SK-N-SH (cell line): ENCODE measurements around the gene SLC14A1. TPM values are rescaled to one million over a fixed set of nuclear protein-coding genes. Genes with fewer than 3 reads are reported as not detected.

Experiments used
- CTCF ChIA-PET: fragments of 300-600, 350-600 bp; formaldehyde crosslinking; extraction: SDS; loops from one replicate; lab custom pipeline; 2021; lab: Yijun Ruan, JAX
- POLR2A ChIA-PET: fragments of 350-600 bp; sonication (Branson Sonifier 250); formaldehyde crosslinking; extraction: SDS; loops from one replicate; lab custom pipeline; 2020; ENCODE audit warnings: antibody characterized with exemption, inconsistent platforms; lab: Yijun Ruan, JAX
- DNase-seq: peaks from one replicate; pipeline ENCODE4 v3.0.0; 2012
- H2AFZ ChIP-seq: fragments of 200-600 bp; sonication (generic); 2 replicates; pipeline ENCODE4 v1.8.1; 2016; ENCODE audit warnings: antibody characterized with exemption, mild to moderate bottlenecking, low read depth
- H3F3A ChIP-seq: fragments of 200-600 bp; sonication (generic); replicated peaks from 2 replicates; pipeline ENCODE3; 2016; ENCODE audit warnings: antibody characterized with exemption, mild to moderate bottlenecking; ENCODE audit not compliant: insufficient read depth
- H3K27ac ChIP-seq, 2 experiments: fragments of 200-500 bp in 1 of 2; fragments of 200-600 bp in 1 of 2; sonication (Bioruptor generic) in 1 of 2; sonication (generic), shearing (Covaris generic) in 1 of 2; 2 replicates each; pipeline versions ENCODE4 v1.5.1 to v1.6.1; 2014 to 2016; ENCODE audit warnings: low read depth in 2 of 2, inconsistent platforms in 1 of 2, low read length in 1 of 2, mild to moderate bottlenecking in 1 of 2, mixed read lengths in 1 of 2
- H3K27me3 ChIP-seq: fragments of 200-600 bp; sonication (generic), shearing (Covaris generic); 2 replicates; pipeline ENCODE4 v1.6.1; 2016; ENCODE audit warnings: mixed run types; ENCODE audit not compliant: insufficient read depth
- H3K36me3 ChIP-seq, 2 experiments: fragments of 200-500 bp in 1 of 2; fragments of 200-600 bp in 1 of 2; sonication (Bioruptor generic) in 1 of 2; sonication (generic) in 1 of 2; replicated peaks in 1 of 2; 2 replicates each; pipeline versions ENCODE3 to v1.5.1; 2014 to 2016; ENCODE audit warnings: low read length in 1 of 2, mild to moderate bottlenecking in 1 of 2; ENCODE audit not compliant: insufficient read depth in 2 of 2, control insufficient read depth in 1 of 2
- H3K4me1 ChIP-seq, 2 experiments: fragments of 200-500 bp in 1 of 2; fragments of 200-600 bp in 1 of 2; sonication (Bioruptor generic) in 1 of 2; sonication (generic), shearing (Covaris generic) in 1 of 2; 2 replicates each; pipeline versions ENCODE4 v1.5.1 to v1.6.1; 2014 to 2016; ENCODE audit warnings: low read depth in 1 of 2, low read length in 1 of 2, mixed run types in 1 of 2; ENCODE audit not compliant: insufficient read depth in 2 of 2, control insufficient read depth in 1 of 2
- H3K4me2 ChIP-seq: fragments of 200-600 bp; sonication (generic), shearing (Covaris generic); 2 replicates; pipeline ENCODE4 v1.6.1; 2017; ENCODE audit warnings: mixed run types
- H3K4me3 ChIP-seq, 2 experiments: fragments of 200-500 bp in 1 of 2; fragments of 200-600 bp in 1 of 2; sonication (Bioruptor generic) in 1 of 2; sonication (generic), shearing (Covaris generic) in 1 of 2; 2 replicates each; pipeline versions ENCODE4 v1.5.1 to v1.8.1; 2014 to 2016; ENCODE audit warnings: low read depth in 2 of 2, inconsistent platforms in 1 of 2, low read length in 1 of 2, mild to moderate bottlenecking in 1 of 2, mixed read lengths in 1 of 2, moderate library complexity in 1 of 2
- H3K79me2 ChIP-seq: fragments of 200-600 bp; sonication (generic); 2 replicates; pipeline ENCODE4 v1.8.1; 2017; ENCODE audit warnings: mild to moderate bottlenecking; ENCODE audit not compliant: insufficient read depth
- H3K9ac ChIP-seq: fragments of 200-600 bp; sonication (generic); 2 replicates; pipeline ENCODE4 v1.6.1; 2017; ENCODE audit warnings: mixed run types
- H3K9me2 ChIP-seq: fragments of 200-600 bp; sonication (generic); 2 replicates; pipeline ENCODE4 v1.6.1; 2017; ENCODE audit warnings: mixed run types
- H3K9me3 ChIP-seq: fragments of 200-600 bp; sonication (generic); 2 replicates; pipeline ENCODE4 v1.6.1; 2017; ENCODE audit warnings: mixed run types, mild to moderate bottlenecking, moderate library complexity
- H4K20me1 ChIP-seq: fragments of 200-600 bp; sonication (generic); 2 replicates; pipeline ENCODE4 v1.6.1; 2017; ENCODE audit warnings: mild to moderate bottlenecking, mixed run types; ENCODE audit not compliant: insufficient read depth
- EP300 ChIP-seq, 2 experiments: IDR thresholded peaks; 2 replicates each; pipeline versions ENCODE4 v1.4.0 to v1.6.1; 2012; ENCODE audit warnings: borderline replicate concordance in 1 of 2, low read depth in 1 of 2, low read length in 1 of 2
- EZH2phosphoT487 ChIP-seq: fragments of 200-600 bp; sonication (generic); IDR thresholded peaks from 2 replicates; pipeline ENCODE4 v1.6.1; 2017; ENCODE audit warnings: low read depth, mixed run types, mild to moderate bottlenecking, antibody characterized with exemption, moderate library complexity, borderline replicate concordance
- FOXJ3 ChIP-seq: sonication (generic); formaldehyde crosslinking; IDR thresholded peaks from 2 replicates; pipeline ENCODE4 v1.5.1; 2020; ENCODE audit warnings: mild to moderate bottlenecking, missing genetic modification reagents
- FOXM1 ChIP-seq: IDR thresholded peaks from 2 replicates; pipeline ENCODE4 v1.4.0; 2012; ENCODE audit warnings: low read depth, mild to moderate bottlenecking
- GATA2 ChIP-seq: sonication (generic); formaldehyde crosslinking; IDR thresholded peaks from 2 replicates; pipeline ENCODE4 v1.5.0; 2020; ENCODE audit warnings: mild to moderate bottlenecking, missing genetic modification reagents
- MEF2A ChIP-seq: IDR thresholded peaks from 2 replicates; pipeline ENCODE4 v1.4.0; 2012; ENCODE audit warnings: low read depth, borderline replicate concordance
- NFIC ChIP-seq: IDR thresholded peaks from 2 replicates; pipeline ENCODE4 v1.4.0; 2012; ENCODE audit warnings: borderline replicate concordance
- POLR2AphosphoS5 ChIP-seq: IDR thresholded peaks from 2 replicates; pipeline ENCODE4 v1.6.1; 2012; ENCODE audit warnings: low read depth, low read length
- RCOR1 ChIP-seq: fragments of 150-350 bp; IDR thresholded peaks from 2 replicates; pipeline ENCODE4 v1.6.1; 2017; ENCODE audit warnings: antibody characterized with exemption, low read length
- REST ChIP-seq: IDR thresholded peaks from 2 replicates; pipeline ENCODE4 v1.6.1; 2012; ENCODE audit warnings: mild to moderate bottlenecking, low read depth, low read length, moderate library complexity
- RFX5 ChIP-seq: IDR thresholded peaks from 2 replicates; pipeline ENCODE4 v1.6.1; 2012; ENCODE audit warnings: mild to moderate bottlenecking, improper control_type of control experiment, low read length
- TAF1 ChIP-seq: IDR thresholded peaks from 2 replicates; pipeline ENCODE4 v1.6.1; 2012; ENCODE audit warnings: low read depth, mild to moderate bottlenecking, low read length, moderate library complexity, borderline replicate concordance
- TCF12 ChIP-seq: IDR thresholded peaks from 2 replicates; pipeline ENCODE4 v1.4.0; 2012
- TEAD4 ChIP-seq: IDR thresholded peaks from 2 replicates; pipeline ENCODE4 v1.4.0; 2012; ENCODE audit warnings: mild to moderate bottlenecking, borderline replicate concordance; ENCODE audit not compliant: insufficient read depth
- WGBS: methylation state at CpG from one replicate; pipeline ENCODE4 v1.1.6; 2017; ENCODE audit warnings: low lambda C conversion rate; 5-methylcytosine and 5-hydroxymethylcytosine counted together
- polyA plus RNA-seq, 3 experiments: library from polyadenylated mRNA; depleted of rRNA; stranded (reverse); fragments of >200 nt; gene quantifications; 2 replicates each; pipeline ENCODE4 v1.2.3, GENCODE V29; 2012
- TF ChIP-seq, protein P1 (sequence below): IDR thresholded peaks from 2 replicates; pipeline ENCODE4 v1.4.0; 2012; ENCODE audit warnings: low read depth, borderline replicate concordance
- TF ChIP-seq, protein P2 (sequence below): IDR thresholded peaks from 2 replicates; pipeline ENCODE4; 2012

Gene SLC14A1
- polyA plus RNA-seq, 1 of the 3 experiments (the other 2 are of a cell fraction), result 2.4 TPM

DNA sequence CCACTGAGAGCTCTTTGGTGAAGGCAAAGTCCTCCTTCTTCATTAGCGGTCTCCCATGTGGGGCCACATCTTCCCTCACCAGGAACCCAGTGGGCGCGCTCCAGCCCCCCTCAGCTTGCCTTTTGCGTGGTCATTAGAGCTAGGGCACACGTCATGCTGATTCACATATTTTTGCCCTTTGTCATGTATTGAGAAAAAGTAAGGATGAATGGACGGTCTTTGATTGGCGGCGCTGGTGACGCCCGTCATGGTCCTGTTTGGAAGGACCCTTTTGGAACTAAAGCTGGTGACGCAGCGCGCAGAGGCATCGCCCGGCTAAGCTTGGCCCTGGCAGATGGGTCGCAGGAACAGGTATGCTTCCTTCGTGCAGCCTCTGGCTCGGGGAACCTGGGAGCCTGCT is 3.1 kb downstream of the SLC14A1 start:
- Histone ChIP-seq H3K27ac (no peak overlapping the region), H3K36me3 (no peaks in the 10 kb centered on the region), H3K79me2 (no peaks in the 10 kb centered on the region), H3K9me3 (no peaks in the 10 kb centered on the region), H3K4me2 (peak overlapping the region; percentile 34), H3K4me3 (0 out of 4 replicates have a peak overlapping the region, but pooled peaks of 1 of the 2 experiments have one; percentile 18), H4K20me1 (no peaks in the 10 kb centered on the region), H3F3A (peaks cover 5% of the 10 kb centered on the region), H3K4me1 (peaks cover 6 to 32% of the 10 kb centered on the region in 2 experiments), H3K9me2 (no peaks in the 10 kb centered on the region), H2AFZ (no peak overlapping the region), H3K9ac (no peak overlapping the region), H3K27me3 (no peaks in the 10 kb centered on the region)
- no peak for DNase-seq
- WGBS, result 94% methylated on average over 18 of the region's 18 CpGs
- POLR2A ChIA-PET, result no interaction called here
- TF ChIP-seq TAF1 (no peak), FOXJ3 (CRISPR knock-in tag) (no peak), GATA2 (CRISPR knock-in tag) (no peak), TCF12 (no peak), RFX5 (no peak), REST (no peak)
- TF ChIP-seq, protein P1, sequence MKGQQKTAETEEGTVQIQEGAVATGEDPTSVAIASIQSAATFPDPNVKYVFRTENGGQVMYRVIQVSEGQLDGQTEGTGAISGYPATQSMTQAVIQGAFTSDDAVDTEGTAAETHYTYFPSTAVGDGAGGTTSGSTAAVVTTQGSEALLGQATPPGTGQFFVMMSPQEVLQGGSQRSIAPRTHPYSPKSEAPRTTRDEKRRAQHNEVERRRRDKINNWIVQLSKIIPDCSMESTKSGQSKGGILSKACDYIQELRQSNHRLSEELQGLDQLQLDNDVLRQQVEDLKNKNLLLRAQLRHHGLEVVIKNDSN, result no peak
- TF ChIP-seq, protein P2, sequence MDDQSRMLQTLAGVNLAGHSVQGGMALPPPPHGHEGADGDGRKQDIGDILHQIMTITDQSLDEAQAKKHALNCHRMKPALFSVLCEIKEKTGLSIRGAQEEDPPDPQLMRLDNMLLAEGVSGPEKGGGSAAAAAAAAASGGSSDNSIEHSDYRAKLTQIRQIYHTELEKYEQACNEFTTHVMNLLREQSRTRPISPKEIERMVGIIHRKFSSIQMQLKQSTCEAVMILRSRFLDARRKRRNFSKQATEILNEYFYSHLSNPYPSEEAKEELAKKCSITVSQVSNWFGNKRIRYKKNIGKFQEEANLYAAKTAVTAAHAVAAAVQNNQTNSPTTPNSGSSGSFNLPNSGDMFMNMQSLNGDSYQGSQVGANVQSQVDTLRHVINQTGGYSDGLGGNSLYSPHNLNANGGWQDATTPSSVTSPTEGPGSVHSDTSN, result no peak
- CTCF ChIA-PET, result interaction anchor here (0.6 to 1.8 kb wide), 3 partner anchors 158 to 183 kb away, joined by 3 to 4 read pairs (median 3); no protein-coding TSS in a partner anchor

GRCh38 chr18:45728336-45729010 is 4.5 kb downstream of the SLC14A1 start:
- H3K4me2 ChIP-seq, result peak overlapping the region; percentile 34
- peaks cover 5% of the 10 kb centered on the region for H3F3A ChIP-seq
- H3K4me3 ChIP-seq, result peak overlapping the region in 1 of 2 experiments; percentile 4; a peak in 1 of 4 replicates
- no peaks in the 10 kb centered on the region for H3K79me2 ChIP-seq
- H3K9me2 ChIP-seq, result no peaks in the 10 kb centered on the region
- 5% methylated on average over 2 of the region's 2 CpGs for WGBS
- peaks cover 6 to 28% of the 10 kb centered on the region in 2 experiments for H3K4me1 ChIP-seq
- no peaks in the 10 kb centered on the region for H4K20me1 ChIP-seq
- ChIA-PET POLR2A (interaction anchor here (0.8 kb wide), 1 partner anchor 22 kb away, joined by 3 read pairs; no protein-coding TSS in a partner anchor), CTCF (interaction anchor here (0.8 to 2.3 kb wide), 8 partner anchors 9 to 445 kb away, joined by 3 to 7 read pairs (median 4); no protein-coding TSS in a partner anchor)
- peak overlapping the region in 1 of 2 experiments; percentile 55; a peak in 2 of 4 replicates for H3K27ac ChIP-seq
- DNase-seq, result peak; percentile 33
- H3K27me3 ChIP-seq, result no peaks in the 10 kb centered on the region
- no peak overlapping the region for H3K9ac ChIP-seq
- H3K36me3 ChIP-seq, result no peaks in the 10 kb centered on the region
- 0 out of 2 replicates have a peak overlapping the region, but pooled peaks have one; percentile 2 for H2AFZ ChIP-seq
- H3K9me3 ChIP-seq, result no peaks in the 10 kb centered on the region
- TF ChIP-seq RCOR1 (peak; percentile 48; the same call in 1 of the 2 replicates), TCF12 (peak; percentile 98), TEAD4 (peak; percentile 83), POLR2AphosphoS5 (peak; percentile 69; the same call in 1 of the 2 replicates), NFIC (peak; percentile 49), EZH2phosphoT487 (no peak), FOXM1 (peak; percentile 58; the same call in 1 of the 2 replicates), MEF2A (no peak), EP300 (IDR thresholded peaks at IDR 0.05; ENCODE audit: borderline replicate concordance in 1 of 2, low read depth in 1 of 2, low read length in 1 of 2) (peak; percentile 34 to 81; a peak in 3 of 4 replicates)
- TF ChIP-seq, protein P2, result peak; percentile 78
